ENCODE results near the gene ENTREP3. TPM values are rescaled to one million over a fixed set of nuclear protein-coding genes. Genes with fewer than 3 reads are reported as not detected.

ENTREP3 gene
- total and polyA plus RNA-seq, 2 donors (not counting 3 experiments of a cell fraction or from before 2014, with no cell fraction given), result 27.4 to 62.7 TPM

- TF ChIP-seq FOS (IDR thresholded peaks at IDR 0.05; ENCODE audit: borderline replicate concordance, insufficient read depth, low read length), result no peak
- TF ChIP-seq POLR2AphosphoS5 (IDR thresholded peaks at IDR 0.05; ENCODE audit: insufficient read depth, low read depth, low read length), result no peak
- no peak for TF ChIP-seq MYC (IDR thresholded peaks at IDR 0.05; ENCODE audit: low read depth, low read length)
- TF ChIP-seq MAX (IDR thresholded peaks at IDR 0.05; ENCODE audit: insufficient read depth, insufficient read length), result no peak
- no peak for TF ChIP-seq EZH2 (IDR thresholded peaks at IDR 0.05; ENCODE audit: borderline replicate concordance, low read depth, low read length, severe bottlenecking)
- TF ChIP-seq GATA2 (IDR thresholded peaks at IDR 0.05; ENCODE audit: insufficient read depth, insufficient read length, low read depth, low read length), result no peak
- TF ChIP-seq POLR2A (IDR thresholded peaks at IDR 0.05; ENCODE audit: low read depth, low read length), result no peak
- no peak for TF ChIP-seq JUN (IDR thresholded peaks at IDR 0.05; ENCODE audit: borderline replicate concordance, insufficient read depth, insufficient read length, low read depth)
- no peak for TF ChIP-seq CTCF (IDR thresholded peaks at IDR 0.05; ENCODE audit: extremely low read depth in 1 of 2, insufficient read depth in 1 of 2, low read depth in 1 of 2, low read length in 2 of 2)
- POLR2A ChIA-PET, result no interaction called here
- Histone ChIP-seq H3K4me1 (ENCODE audit: control insufficient read depth, extremely low read depth, insufficient read depth, low read length) (peaks cover 16% of the 10 kb centered on the region), H3K27me3 (ENCODE audit: control insufficient read depth in 2 of 2, insufficient read depth in 2 of 2, low read length in 2 of 2) (no peaks in the 10 kb centered on the region), H4K20me1 (replicated peaks; ENCODE audit: control insufficient read depth, extremely low read depth, insufficient read depth, low read length) (no peaks in the 10 kb centered on the region), H3K36me3 (ENCODE audit: control insufficient read depth in 2 of 2, extremely low read depth in 1 of 2, insufficient read depth in 2 of 2, low read length in 2 of 2) (peaks cover 3 to 14% of the 10 kb centered on the region in 2 experiments), H3K9me3 (replicated peaks; ENCODE audit: control insufficient read depth, insufficient read depth, low read length) (no peaks in the 10 kb centered on the region), H3K27ac (ENCODE audit: insufficient read depth, low read depth, low read length) (peak overlapping the region; percentile 41), H3K4me2 (ENCODE audit: insufficient read depth, low read length) (peak overlapping the region; percentile 41), H3K4me3 (replicated peaks in 1 of 3; ENCODE audit: insufficient read depth in 1 of 3, low read depth in 1 of 3, low read length in 3 of 3) (peak overlapping the region in 2 of 3 experiments; percentile 25 to 34), H3K79me2 (ENCODE audit: control insufficient read depth, insufficient read depth, low read length) (peaks cover 7% of the 10 kb centered on the region), H3K9me1 (replicated peaks; ENCODE audit: control insufficient read depth, extremely low read depth, insufficient read depth, low read length) (no peaks in the 10 kb centered on the region), H2AFZ (ENCODE audit: low read depth, low read length) (peak overlapping the region; percentile 77), H3K9ac (replicated peaks; ENCODE audit: extremely low read depth, insufficient read depth, low read length) (peak overlapping the region; percentile 48)
- dilution Hi-C loops (cut with MboI; ENCODE audit: extremely low pct_ligation_motif_present, low sequenced_read_pairs) (no loop called here), intact Hi-C loops (cut with micrococcal nuclease) (no loop called here)
- DNase-seq (ENCODE audit: low read depth, low spot score) (no peak), FAIRE-seq (no peak)
- TSS peak; percentile 86 for BruUV-seq (replicated peaks)
- CTCF ChIA-PET, result interaction anchor here (2.1 kb wide), 1 partner anchor 38 kb away, joined by 17 read pairs; no protein-coding TSS in a partner anchor
These were observed 10.1 kb downstream of the ENTREP3 start for GRCh38 chr1:155245163-155245524.

Measured in endothelial cell of umbilical vein (primary cell).